GM12878 (cell line): Measurements from ENCODE around the gene MT1E. TPM values are rescaled to one million over a fixed set of nuclear protein-coding genes. Genes with fewer than 3 reads are reported as not detected.

ENCODE experiments used
- ATAC-seq: fragments of 200-7000 bp; cut with Tn5 transposase; 3 replicates; pipeline ENCODE4 v1.9.1; 2020; ENCODE audit warnings: mild to moderate bottlenecking, moderate library complexity
- BruUV-seq: library from RNA; stranded (reverse); fragments of 400-500 nt; replicated peaks from 2 replicates; lab custom pipeline; 2021; lab: Mats Ljungman, UMichigan
- CTCF ChIA-PET: fragments of 300-600 bp; sonication (Branson Sonifier 250); formaldehyde crosslinking; extraction: SDS; loops from one replicate; lab custom pipeline; 2021; ENCODE audit warnings: inconsistent platforms; lab: Yijun Ruan, JAX
- POLR2A ChIA-PET: fragments of 350-600 bp; formaldehyde crosslinking; extraction: SDS; loops from one replicate; lab custom pipeline; 2021; ENCODE audit warnings: inconsistent platforms; lab: Charles Lee
- RAD21 ChIA-PET: fragments of 300-600 bp; sonication (Branson Sonifier 250); formaldehyde crosslinking; loops from one replicate; lab custom pipeline; 2023; ENCODE audit warnings: antibody characterized with exemption; ENCODE audit not compliant: unreplicated experiment; lab: Charles Lee
- SMC1A ChIA-PET: fragments of 300-600 bp; sonication (Branson Sonifier 250); formaldehyde crosslinking; loops from one replicate; lab custom pipeline; 2023; ENCODE audit not compliant: unreplicated experiment, uncharacterized antibody; lab: Charles Lee
- DNase-seq: peaks from one replicate; pipeline ENCODE4 v3.0.0-alpha.2; 2011; ENCODE audit warnings: low read depth, low spot score
- FAIRE-seq: peaks from 3 replicates; lab custom pipeline; 2011; peaks lifted over from hg19 to GRCh38; lab: Jason Lieb, UNC
- H2AFZ ChIP-seq: 2 replicates; pipeline ENCODE4 v1.6.0; 2011; ENCODE audit warnings: low read depth, low read length, control low read depth; ENCODE audit not compliant: control insufficient read depth
- H3K27ac ChIP-seq: 2 replicates; pipeline ENCODE4 v1.5.1; 2011; ENCODE audit warnings: control low read depth; ENCODE audit not compliant: control insufficient read depth, insufficient read depth
- H3K27me3 ChIP-seq, 2 experiments: replicated peaks in 1 of 2; 2 replicates each; pipeline versions ENCODE4 v1.6.0 to v1.6.1; 2011; ENCODE audit warnings: low read length in 1 of 2; ENCODE audit not compliant: control insufficient read depth in 2 of 2, insufficient read depth in 2 of 2
- H3K36me3 ChIP-seq, 2 experiments: 2 replicates each; pipeline ENCODE4 v1.5.1; 2011; ENCODE audit warnings: low read length in 1 of 2; ENCODE audit not compliant: control insufficient read depth in 2 of 2, insufficient read depth in 2 of 2
- H3K4me1 ChIP-seq: 2 replicates; pipeline ENCODE4 v1.6.1; 2011; ENCODE audit warnings: mild to moderate bottlenecking, low read length, moderate library complexity, mixed read lengths; ENCODE audit not compliant: control insufficient read depth, insufficient read depth
- H3K4me2 ChIP-seq: 2 replicates; pipeline ENCODE4 v1.6.0; 2011; ENCODE audit warnings: control low read depth; ENCODE audit not compliant: control insufficient read depth, insufficient read depth
- H3K4me3 ChIP-seq: fragments of 200-600 bp; sonication (generic); 2 replicates; pipeline ENCODE4 v1.5.1; 2016
- H3K79me2 ChIP-seq: 2 replicates; pipeline ENCODE4 v1.6.0; 2011; ENCODE audit warnings: low read length; ENCODE audit not compliant: control insufficient read depth, insufficient read depth
- H3K9ac ChIP-seq: 2 replicates; pipeline ENCODE4 v1.8.0; 2011; ENCODE audit warnings: low read length, control low read depth, mixed read lengths; ENCODE audit not compliant: control insufficient read depth, insufficient read depth
- H3K9me3 ChIP-seq: replicated peaks from 3 replicates; pipeline ENCODE4 v1.5.1; 2011; ENCODE audit warnings: mild to moderate bottlenecking, low read length; ENCODE audit not compliant: control insufficient read depth, insufficient read depth
- H4K20me1 ChIP-seq: 2 replicates; pipeline ENCODE4 v1.6.0; 2011; ENCODE audit not compliant: control insufficient read depth, insufficient read depth
- BCL3 ChIP-seq: IDR thresholded peaks from 2 replicates; pipeline ENCODE4 v1.6.1; 2011; ENCODE audit warnings: borderline replicate concordance, low read depth, mild to moderate bottlenecking, moderate library complexity, low read length; ENCODE audit not compliant: insufficient read depth, poor library complexity, severe bottlenecking
- CHD2 ChIP-seq: IDR thresholded peaks from 2 replicates; pipeline ENCODE4 v1.6.1; 2011; ENCODE audit warnings: low read depth, low read length, improper control_type of control experiment, borderline replicate concordance
- GABPA ChIP-seq: IDR thresholded peaks from 2 replicates; pipeline ENCODE4 v1.6.1; 2014; ENCODE audit warnings: antibody characterized with exemption, low read depth, mild to moderate bottlenecking, inconsistent platforms
- SREBF2 ChIP-seq: IDR thresholded peaks from 2 replicates; pipeline ENCODE4 v1.6.1; 2012; ENCODE audit warnings: mild to moderate bottlenecking, low read length
- YY1 ChIP-seq: IDR thresholded peaks from 2 replicates; pipeline ENCODE4 v1.6.1; 2011; ENCODE audit warnings: low read depth, mild to moderate bottlenecking, low read length
- WGBS: methylation state at CpG from one replicate; pipeline ENCODE4 v1.1.6; 2016; ENCODE audit warnings: low lambda C conversion rate; ENCODE audit not compliant: insufficient replicate concordance, insufficient coverage; ENCODE audit errors: missing lambda C conversion rate; 5-methylcytosine and 5-hydroxymethylcytosine counted together
- in situ Hi-C: fragments of 300-500 bp; cut with MboI; formaldehyde crosslinking; loops from 9 replicates; pipeline ENCODE4 v1.14.3; 2018; ENCODE audit warnings: mixed read lengths
- intact Hi-C: fragments of 100-400 bp; cut with micrococcal nuclease; formaldehyde crosslinking; loops from one replicate; pipeline ENCODE4 v1.14.2; 2022; ENCODE audit not compliant: unreplicated experiment
- polyA plus RNA-seq, 11 experiments: library from polyadenylated mRNA; depleted of rRNA in 4 of 11; unstranded in 6 of 11; stranded (reverse) in 5 of 11; fragments of >200 nt; fragmentation: Nextera tagmentation in 4 of 11; fragmentation: Illumina TruSeq in 1 of 11; extraction: Ambion mirVana in 4 of 11; extraction: Trizol in 1 of 11; gene quantifications; 1 replicate in 1 of 11; 2 replicates in 10 of 11; pipeline versions ENCODE4 v1.2.1 to v1.2.3, GENCODE V29; 2011 to 2016; ENCODE audit warnings: inconsistent platforms in 2 of 11, missing spikeins in 2 of 11, low read depth in 1 of 11
- total RNA-seq, 4 experiments: library from RNA; depleted of rRNA in 3 of 4; stranded (reverse); fragments of >200 nt in 3 of 4; fragmentation: Illumina TruSeq in 1 of 4; extraction: Trizol in 1 of 4; gene quantifications; 2 replicates each; pipeline versions ENCODE4 v1.2.1 to v1.2.3, GENCODE V29; 2013 to 2021

The MT1E gene
- total and polyA plus RNA-seq, 10 of the 15 experiments (the other 5 are each of a cell fraction or from before 2014, with no cell fraction given), result 5.8 to 22.3 (median 16.5) TPM

GRCh38 chr16:56588781-56589140, 36.8 kb upstream of the MT1E start:
- no peak for DNase-seq
- Histone ChIP-seq H3K4me1 (no peaks in the 10 kb centered on the region; the same call in 1 of the 2 replicates), H3K9ac (no peak overlapping the region), H3K9me3 (peaks cover 3% of the 10 kb centered on the region; the same call in 2 of the 3 replicates), H3K79me2 (no peaks in the 10 kb centered on the region), H3K4me2 (no peak overlapping the region), H2AFZ (no peak overlapping the region), H3K27me3 (peaks cover 9 to 13% of the 10 kb centered on the region in 2 experiments), H3K36me3 (no peaks in the 10 kb centered on the region), H4K20me1 (no peaks in the 10 kb centered on the region), H3K4me3 (no peak overlapping the region), H3K27ac (no peak overlapping the region)
- CTCF ChIA-PET, result no interaction called here
- SMC1A ChIA-PET, result interaction anchor here (1.0 kb wide), 1 partner anchor 18 kb away, joined by 3 read pairs; no protein-coding TSS in a partner anchor
- no peak for ATAC-seq
- RAD21 ChIA-PET, result no interaction called here
- POLR2A ChIA-PET, result no interaction called here
- BruUV-seq, result no TSS peak
- TF ChIP-seq BCL3 (no peak), GABPA (no peak), YY1 (no peak), SREBF2 (no peak), CHD2 (no peak)
- intact Hi-C loops, result no loop called here
- FAIRE-seq, result no peak
- in situ Hi-C loops, result no loop called here
- 83% methylated on average over 9 of the region's 9 CpGs for WGBS
